NCI-H2196 treated with DMSO at 0.1 percent for 48 hours (cell line): ENCODE results near the gene IQSEC2.

Experiments used
- DNase-seq: peaks from one replicate; lab custom pipeline; 2025; ENCODE audit not compliant: unreplicated experiment; lab: John Stamatoyannopoulos, UW

The IQSEC2 gene

GRCh38 chrX:53272808-53273337 lies 8.5 kb downstream of the IQSEC2 start:
- no peak for DNase-seq

GRCh38 chrX:53269536-53270107 lies 11.8 kb downstream of the IQSEC2 start:
- no peak for DNase-seq

GRCh38 chrX:53268173-53268572 lies 13.2 kb downstream of the IQSEC2 start:
- DNase-seq: no peak

GRCh38 chrX:53266914-53267313 lies 14.5 kb downstream of the IQSEC2 start:
- DNase-seq: no peak

- DNase-seq: no peak
These were observed 15.4 kb downstream of the IQSEC2 start for GRCh38 chrX:53265771-53266574.

- DNase-seq: no peak
These were observed 17.7 kb downstream of the IQSEC2 start for GRCh38 chrX:53263597-53264094.

GRCh38 chrX:53262918-53263394 lies 18.4 kb downstream of the IQSEC2 start:
- DNase-seq: no peak

- DNase-seq: no peak
These were observed 19.0 kb downstream of the IQSEC2 start for GRCh38 chrX:53262189-53262917.

GRCh38 chrX:53261355-53261972 lies 19.9 kb downstream of the IQSEC2 start:
- DNase-seq: no peak

GRCh38 chrX:53260836-53261235 lies 20.5 kb downstream of the IQSEC2 start:
- DNase-seq: no peak

- no peak for DNase-seq
These were observed 23.5 kb downstream of the IQSEC2 start for GRCh38 chrX:53257670-53258423.

GRCh38 chrX:53257166-53257565 lies 24.2 kb downstream of the IQSEC2 start:
- no peak for DNase-seq

- DNase-seq: no peak
These were observed 24.8 kb downstream of the IQSEC2 start for GRCh38 chrX:53256446-53257041.

- DNase-seq: no peak
These were observed 25.6 kb downstream of the IQSEC2 start for GRCh38 chrX:53255738-53256191.

- DNase-seq: no peak
These were observed 26.6 kb downstream of the IQSEC2 start for GRCh38 chrX:53254570-53255461.

GRCh38 chrX:53253293-53254020 lies 27.9 kb downstream of the IQSEC2 start:
- no peak for DNase-seq

GRCh38 chrX:53251307-53251706 lies 30.1 kb downstream of the IQSEC2 start:
- no peak for DNase-seq

- no peak for DNase-seq
These were observed 30.8 kb downstream of the IQSEC2 start for GRCh38 chrX:53250556-53250955.
